Renal cortical epithelial cell (primary cell): ENCODE data around the gene KATNB1. TPM values are rescaled to one million over a fixed set of nuclear protein-coding genes. Genes with fewer than 3 reads are reported as not detected.
A peak's percentile ranks its signal among the peaks of the same experiment; 100 is the strongest.
"Not testable (repeated sequence)": the region's sequence is repeated elsewhere in the genome, so short reads cannot be mapped to it uniquely, and the experiment has no call there.

Experiments used
- DNase-seq: peaks from one replicate; pipeline ENCODE4 v3.0.0-alpha.2; 2011; ENCODE audit warnings: low read depth
- total RNA-seq: library from RNA; depleted of rRNA; stranded (reverse); fragments of >200 nt; gene quantifications from 2 replicates; pipeline ENCODE4 v1.2.3, GENCODE V29; 2014

KATNB1 gene
- total RNA-seq, 1 donor from 2014 or later = 31.8 TPM

DNA sequence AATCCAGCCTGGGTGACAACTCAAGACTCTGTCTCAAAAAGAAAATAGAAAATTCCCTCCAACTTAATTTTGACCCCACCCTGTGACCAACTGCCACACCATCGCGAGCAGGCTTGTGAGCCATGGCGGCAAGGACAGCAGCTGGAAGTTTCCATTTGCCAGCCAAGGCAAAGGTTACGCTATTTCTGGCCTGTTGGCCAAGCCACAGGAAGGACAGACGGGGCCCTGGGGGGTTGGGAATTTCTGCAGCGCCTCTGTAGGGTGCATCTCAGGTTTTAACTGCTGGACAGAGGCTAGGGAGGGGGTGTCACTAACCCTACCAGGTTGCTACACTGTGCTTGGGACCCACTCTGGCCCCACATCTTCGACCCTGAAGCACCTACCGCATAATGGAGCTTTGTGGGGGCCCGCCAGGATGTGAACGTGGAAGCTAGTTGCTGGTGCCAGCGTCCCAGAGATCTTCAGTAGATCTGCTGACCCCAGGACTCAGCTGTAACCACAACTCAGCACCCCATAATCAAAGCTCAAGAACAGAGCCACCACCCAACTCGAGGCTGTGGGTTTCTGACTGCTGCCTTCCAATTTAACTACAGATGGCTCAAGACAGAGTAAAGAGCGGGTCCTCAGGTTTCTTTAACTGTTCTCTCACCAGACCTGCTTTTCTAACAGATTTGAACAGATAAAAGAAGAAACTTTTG, 55.8 kb downstream of the KATNB1 start:
- no peak for DNase-seq

DNA sequence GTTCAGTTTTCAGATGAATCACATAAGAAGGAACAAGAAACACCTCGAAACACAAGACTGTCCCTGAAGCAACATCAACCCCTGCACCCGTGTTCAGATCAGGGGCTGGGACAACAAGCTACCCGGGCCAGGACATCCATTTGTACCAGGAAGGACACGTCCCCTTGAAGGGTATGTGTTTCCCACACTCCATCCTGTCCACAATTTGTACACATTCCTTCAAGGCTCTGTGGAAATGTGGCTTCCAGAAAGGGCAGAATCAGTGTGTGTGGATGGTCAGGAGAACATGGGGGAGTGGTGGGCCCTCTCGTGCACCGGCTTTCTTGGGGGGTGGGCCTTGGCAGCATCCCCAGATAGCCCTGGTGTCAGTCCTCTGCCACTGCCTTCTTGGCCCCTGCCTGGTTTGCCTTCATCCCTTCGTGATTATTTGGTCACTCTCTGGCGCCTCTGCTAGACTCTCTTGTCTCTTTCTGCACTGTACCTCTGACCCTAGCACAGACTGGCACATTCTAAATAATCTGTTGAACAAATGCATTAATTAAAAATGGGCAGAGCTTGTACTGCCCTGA, 56.4 kb downstream of the KATNB1 start:
- no peak for DNase-seq

DNA sequence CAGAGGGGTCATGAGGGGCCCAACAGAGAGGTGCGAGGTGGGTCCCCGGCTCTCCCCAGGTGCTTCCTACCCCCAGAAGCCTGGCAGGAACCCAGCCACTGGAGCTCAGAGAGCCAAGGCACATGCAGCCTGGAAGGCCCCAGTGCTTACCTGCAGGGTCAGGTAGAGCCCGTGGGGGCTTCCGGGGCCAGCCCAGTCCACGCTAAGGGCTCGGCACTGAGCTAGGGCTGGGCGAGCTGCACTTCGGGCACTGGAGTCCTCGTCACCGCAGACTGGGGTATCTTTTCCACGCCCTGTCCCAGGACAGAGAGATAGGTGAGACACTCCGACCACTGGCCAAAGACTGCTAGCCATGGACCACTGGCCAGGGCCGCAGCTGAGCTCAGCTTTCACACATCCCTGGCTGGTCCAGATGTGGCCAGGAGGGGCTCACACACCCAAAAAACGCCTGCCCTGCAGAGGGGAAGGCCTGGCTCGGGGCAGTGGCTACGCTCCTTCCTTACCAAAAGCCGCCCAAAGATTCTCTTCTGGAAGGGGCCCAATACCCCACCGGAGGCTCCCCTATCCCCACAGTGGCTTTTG, 59.4 kb downstream of the KATNB1 start:
- no peak for DNase-seq

DNA sequence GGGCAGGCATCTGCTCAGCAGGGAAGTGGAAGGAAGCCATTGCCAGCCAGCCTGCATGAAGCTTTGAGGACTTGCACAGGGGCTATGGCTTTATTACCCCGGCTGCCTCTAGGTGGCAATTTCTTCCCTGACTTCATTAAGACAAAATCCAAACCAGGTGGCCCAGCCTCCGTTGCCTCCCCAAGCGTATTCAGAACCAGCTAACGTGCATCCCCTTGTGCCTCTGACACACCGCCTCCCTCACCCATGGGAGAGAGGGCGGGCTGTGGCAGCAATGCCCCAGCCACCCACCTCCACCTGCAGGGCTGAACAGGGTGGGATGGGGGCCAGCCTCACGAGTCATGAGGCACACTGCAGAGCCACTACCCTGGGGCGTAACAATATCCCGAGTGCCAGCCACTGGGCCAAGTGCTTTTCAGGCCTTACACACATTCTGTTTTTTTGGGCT, 59.9 kb downstream of the KATNB1 start:
- peak; percentile 84 for DNase-seq

DNA sequence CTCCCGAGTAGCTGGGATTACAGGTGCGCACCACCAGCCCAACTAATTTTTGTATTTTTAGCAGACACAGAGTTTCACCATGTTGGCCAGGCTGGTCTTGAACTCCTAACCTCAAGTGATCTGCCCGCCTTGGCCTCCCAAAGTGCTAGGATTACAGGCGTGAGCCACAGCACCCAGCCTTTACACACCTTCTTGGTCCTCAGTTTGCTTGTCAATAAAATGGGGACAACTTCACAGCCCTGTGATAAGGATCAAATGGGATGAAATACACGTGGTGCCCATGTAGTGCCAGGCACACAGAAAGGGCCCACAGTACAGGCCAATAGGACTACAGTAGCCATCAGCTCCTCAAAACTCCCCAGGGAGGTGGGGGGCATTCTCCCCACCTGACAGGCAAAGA, 60.4 kb downstream of the KATNB1 start:
- not testable (repeated sequence) for DNase-seq

DNA sequence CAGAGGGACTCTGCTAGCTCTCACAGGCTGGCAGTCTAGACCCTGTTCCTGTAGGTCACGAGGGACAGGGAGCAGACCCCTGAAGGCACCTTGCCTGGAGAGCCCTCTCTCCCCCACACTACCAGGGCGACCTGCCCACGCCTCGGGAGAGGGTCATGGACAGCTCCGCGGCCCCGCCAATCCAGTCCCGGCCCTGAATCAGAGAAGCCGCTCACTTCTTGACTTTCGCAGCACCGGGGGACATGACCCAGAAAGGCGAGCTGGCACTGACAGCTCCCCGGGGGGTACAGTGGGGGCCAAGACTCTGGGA, 61.6 kb downstream of the KATNB1 start:
- no peak for DNase-seq

DNA sequence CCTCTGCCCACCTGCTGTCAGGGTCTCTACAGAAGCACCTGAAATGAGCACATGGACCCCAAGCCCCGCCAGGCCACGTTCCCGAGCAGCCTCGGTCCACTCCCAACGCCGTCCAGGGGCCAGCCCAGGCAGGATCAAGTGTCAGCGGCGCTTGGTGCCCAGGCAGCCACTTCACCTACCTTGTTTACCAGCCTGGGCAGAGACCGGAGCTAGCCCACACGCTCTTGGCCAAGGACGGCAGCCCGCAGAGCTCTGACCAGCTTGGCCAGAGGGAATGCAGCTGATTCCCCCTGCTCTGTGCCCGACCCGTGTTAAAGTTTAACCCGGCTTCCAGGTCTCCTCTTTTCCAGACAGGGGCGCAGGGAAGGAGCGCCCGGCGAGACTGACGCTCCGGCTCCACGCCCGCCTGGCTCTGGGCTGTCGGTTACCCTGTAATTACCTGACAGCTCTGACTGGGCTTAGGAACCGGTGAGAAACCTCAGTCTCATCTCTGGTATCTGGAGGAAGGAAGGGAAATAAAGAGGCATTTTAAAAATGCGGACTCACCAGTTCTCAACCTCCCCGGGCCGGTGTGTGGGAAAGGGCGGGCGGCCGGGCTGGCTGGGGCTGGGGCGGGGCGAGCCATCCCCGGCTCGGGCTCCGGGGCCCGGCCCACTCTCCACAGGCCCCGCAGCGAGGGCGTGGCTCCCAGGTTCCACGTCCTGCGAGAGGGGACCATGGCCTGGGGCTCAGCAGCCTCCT, 62.1 kb downstream of the KATNB1 start:
- DNase-seq = peak; percentile 90

DNA sequence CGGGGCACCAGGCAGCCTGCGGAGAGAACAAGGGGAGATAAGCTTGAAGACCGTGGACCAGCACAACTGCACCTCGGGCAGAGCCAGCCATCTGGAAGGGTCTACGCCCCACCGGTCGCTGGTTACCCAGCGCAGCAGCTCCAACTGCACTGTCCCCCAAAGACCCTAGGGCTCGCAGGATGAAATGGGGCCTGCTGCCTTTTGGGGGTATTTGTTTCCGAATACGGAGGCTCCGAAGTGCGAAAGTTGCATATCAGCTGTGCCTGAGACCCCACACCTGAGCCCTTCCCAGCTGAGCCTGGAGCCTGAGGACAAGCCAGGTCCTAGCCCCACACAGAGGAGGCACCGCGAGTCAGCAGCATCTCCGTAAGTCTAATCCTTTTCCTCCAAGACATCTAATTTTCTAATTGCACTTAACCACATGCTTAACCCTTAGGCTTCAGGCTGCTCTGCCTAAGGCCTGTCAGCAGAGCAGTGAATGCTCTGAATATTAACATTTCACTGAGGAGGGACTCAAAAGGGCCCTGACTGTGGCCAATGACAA, 62.8 kb downstream of the KATNB1 start:
- no peak for DNase-seq

DNA sequence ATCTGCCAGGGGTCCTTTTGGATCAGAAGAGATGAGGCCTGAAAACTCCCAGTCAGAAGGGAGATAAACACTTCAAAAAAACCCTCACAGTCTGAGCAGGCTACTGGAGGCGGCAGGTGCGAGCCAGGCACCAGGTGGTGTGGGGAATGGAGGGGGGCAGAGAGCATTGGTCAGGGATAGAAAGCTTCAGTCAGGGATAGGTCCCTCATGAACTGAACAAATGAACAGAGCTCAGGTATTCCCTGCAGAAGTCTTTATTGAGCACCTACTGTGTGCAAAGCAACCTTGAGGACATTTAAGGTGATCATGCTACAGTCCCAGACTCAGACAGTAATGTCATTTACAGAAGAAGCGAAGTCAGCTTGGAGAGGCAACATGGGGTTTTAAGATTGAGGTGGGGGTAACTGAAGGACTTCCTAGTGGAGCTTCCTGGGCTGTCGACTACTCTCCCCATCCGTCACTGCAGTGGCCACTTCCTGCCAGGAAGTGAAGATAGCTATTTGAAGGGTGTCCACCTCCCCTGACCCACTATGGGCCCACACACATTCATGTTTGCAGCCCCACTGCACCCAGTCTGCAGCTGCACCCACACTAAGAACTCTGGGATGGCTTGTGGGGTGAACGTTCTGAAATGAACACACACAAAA, 63.5 kb downstream of the KATNB1 start:
- DNase-seq = no peak

DNA sequence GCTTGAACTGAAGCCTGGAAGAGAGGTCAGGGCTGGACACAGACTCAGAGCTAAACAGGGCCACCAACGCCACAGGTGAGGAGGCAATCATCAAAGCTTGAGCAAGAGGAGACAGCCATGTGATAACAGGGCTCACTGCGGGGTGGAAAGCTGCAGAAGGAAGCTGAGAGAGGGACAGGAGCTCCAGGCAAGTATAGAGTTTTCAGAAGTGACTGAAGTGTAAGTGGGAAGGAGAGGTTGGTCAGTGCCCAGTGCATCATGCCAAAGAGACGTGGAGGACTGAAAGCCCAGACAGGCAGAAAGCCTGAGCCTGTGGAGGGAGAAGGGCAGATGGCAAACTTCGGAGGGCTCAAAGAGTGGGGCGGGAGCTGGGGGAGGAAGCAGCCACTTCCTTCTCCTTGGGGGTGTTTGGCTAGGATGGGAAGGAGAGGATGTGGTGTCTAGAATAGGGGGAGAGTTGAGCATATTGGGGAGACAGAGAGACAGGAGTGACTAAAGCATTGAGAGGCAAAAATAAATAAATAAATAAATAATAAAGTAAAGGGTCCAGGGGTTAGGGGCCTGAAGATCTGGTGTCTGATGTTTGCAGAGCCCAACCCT, 64.1 kb downstream of the KATNB1 start:
- no peak for DNase-seq

DNA sequence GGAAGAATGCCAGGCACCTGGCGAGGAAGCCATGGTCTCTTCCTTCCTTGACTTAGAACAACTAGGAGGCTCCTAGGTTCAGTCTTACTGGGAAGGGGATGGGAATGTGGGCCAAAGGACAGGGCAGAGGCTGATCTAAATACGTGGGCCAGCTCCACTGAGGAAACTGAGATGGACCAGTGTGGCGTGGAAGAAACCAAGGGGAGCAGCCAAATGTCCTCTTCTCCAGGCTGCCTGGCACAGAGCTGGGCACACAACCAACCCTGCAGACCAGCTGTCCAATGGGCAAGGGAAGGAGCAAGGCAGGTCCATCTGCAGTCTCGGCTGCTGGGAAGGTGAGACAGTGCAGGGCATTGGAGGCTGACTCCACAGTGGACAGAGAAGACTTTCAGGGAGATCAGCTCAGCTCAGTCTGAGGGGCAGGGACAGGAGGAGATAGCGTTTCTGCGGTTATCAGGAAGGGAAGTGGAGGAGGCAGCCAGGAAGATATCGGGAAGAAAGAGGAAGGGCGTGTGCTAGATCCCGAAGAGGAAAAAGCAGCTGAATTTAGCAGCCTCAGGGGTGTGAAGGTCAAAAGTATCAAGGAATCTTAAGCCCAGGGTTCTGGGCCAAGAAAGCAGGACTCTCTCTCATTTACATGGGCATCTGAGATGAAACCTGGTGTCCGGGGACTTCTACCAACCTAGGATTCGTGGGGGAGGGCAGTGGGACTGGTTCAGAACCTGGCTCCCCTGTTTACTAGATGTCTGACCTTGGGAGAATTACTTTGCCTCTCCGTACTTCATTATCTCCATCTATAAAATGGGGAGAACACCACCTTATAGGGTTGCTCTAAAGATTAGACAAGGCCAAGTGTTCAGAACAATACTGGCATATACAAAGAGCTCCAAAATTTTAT, 64.9 kb downstream of the KATNB1 start:
- DNase-seq = no peak

DNA sequence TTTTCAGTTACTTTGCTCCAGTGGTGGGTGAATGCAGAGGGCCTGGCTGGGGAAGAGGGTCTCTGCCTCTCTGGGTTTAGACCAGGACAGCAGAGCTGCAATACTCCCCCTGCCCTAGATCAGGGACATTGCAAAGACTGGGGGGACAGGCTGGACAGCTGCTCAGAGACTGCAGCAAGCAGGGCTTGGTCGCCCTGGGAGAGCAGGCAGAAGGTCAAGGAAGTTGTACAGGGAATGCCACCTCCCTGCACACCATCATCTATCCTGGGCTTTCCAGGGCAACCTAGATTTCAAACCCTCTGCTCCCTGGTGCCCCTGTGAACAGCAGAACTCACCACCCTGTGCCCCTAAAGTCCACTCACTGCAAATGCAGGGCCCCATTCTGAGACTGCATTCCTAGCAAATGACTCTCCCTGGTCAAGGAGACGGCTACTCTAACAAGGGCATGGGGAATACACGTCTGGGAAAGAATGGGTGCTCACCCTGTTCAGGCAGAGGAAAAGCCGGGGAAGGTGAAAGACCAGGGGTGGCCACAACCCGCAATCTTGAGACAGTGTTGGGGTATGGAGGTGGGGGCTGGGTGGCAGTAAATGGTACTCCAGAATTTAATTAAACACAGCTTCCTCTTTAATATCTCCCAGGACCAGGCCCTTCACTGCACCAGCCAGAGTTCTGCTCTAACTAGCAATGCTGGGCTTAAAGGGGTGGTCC, 65.7 kb downstream of the KATNB1 start:
- peak; percentile 75 for DNase-seq

DNA sequence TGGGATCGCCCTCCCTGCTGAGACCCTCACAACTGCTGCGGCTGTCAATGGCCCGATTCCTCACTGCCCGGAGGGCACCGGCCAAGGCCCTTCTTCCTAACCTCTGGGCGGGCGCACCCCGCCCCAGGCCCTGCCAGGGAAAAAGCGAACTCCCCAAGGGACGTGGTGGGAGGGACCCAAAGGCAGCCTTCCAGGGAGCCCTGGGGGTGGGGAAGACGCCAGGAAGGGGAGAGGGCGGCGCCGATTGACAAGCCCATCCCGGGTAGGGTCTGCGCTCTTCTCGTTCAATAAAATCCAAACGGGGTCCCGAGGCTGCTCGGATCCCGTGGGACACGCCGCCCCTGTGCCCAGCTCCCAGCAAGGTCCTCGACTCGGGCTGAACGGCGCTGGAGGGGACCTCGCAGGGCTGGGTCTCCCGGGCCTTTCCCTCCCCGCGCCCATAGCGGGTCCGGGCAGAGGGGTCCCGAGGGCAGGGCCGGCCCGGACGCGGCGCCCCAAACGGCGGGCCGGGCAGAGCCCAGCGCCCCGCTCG, 66.3 kb downstream of the KATNB1 start:
- no peak for DNase-seq

DNA sequence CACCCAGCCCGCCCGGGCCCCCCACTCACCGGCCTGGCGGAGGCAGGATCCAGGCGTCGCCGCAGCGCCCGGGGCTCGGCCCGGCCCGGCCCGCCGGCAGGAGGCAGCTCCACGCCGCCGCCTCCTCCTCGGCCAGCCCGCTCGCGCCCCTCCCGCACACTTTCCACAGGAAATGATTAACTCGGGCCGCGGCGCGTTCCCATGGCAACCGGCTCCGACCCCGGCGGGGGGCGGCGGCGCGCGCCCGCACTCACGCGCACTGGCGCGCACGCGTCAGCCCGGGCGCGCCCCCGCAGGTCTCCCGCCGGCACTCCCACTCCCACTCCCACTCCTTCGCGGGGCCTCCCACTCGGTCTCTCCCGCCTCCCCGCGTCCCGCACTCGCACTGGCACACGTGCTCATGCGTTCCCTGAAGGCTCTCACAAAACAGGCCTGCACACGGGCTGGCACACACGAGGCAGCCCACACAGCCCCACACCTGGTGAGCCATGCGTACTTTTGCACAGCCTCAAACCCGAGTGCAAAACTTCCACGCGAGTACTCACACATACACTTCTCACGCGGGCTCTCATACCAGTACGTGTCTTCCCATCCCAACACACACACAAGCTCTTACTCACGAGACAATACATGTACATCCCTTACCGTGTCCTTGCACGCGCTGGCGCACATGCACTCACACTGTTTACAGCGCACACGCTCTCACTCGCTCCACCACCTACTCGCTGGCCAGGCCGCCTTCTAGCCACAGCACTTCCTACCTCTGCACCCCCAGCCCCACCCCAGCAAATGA, 67.0 kb downstream of the KATNB1 start, which contains the start of gene KIFC3:
Gene KIFC3 (minus strand): TSS at position 151 of the 793 bp plus-strand sequence. CDS start 4,248 bp downstream, outside the sequence.
- DNase-seq = peak; percentile 48

DNA sequence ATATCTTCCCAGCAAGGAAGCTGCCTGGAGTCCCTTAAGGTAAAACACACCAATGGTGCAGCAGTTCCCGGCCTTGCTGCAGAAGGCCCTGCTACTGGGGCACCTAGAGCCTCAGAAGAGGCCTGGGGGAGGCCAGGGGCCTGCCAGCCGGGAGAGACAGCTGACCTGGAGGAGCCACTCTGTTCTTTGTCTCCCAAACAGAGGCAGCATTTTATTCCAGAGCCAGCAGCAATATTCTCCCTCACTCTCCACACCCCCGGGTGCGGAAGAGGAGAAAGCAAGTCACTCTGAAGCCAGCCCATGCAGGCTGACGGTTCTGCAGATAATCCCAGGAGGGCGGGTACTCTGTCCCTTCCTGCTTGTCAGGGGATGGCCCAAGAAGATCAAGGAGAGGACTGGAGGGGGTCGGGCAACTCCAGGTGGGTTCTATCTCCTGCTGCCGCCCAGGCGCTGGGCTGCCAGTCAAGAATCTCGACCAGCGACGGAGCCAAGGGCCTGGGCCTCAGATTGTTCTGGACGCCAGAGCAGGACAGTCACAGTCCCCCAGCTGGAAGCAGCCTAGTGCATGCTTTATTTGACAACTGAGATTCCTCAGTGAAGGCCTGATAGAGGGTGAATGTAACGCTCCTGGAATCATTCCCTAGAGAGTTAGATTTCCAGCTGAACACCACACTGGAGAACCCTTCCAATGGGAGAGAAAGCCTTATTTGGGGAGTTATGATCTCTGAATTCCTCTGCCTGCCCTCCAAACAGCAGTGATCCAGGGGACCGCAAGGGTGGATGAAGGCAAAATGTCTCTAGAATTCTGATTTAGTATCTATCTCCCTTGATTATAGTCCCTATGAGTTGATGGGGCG, 67.8 kb downstream of the KATNB1 start:
- no peak for DNase-seq

DNA sequence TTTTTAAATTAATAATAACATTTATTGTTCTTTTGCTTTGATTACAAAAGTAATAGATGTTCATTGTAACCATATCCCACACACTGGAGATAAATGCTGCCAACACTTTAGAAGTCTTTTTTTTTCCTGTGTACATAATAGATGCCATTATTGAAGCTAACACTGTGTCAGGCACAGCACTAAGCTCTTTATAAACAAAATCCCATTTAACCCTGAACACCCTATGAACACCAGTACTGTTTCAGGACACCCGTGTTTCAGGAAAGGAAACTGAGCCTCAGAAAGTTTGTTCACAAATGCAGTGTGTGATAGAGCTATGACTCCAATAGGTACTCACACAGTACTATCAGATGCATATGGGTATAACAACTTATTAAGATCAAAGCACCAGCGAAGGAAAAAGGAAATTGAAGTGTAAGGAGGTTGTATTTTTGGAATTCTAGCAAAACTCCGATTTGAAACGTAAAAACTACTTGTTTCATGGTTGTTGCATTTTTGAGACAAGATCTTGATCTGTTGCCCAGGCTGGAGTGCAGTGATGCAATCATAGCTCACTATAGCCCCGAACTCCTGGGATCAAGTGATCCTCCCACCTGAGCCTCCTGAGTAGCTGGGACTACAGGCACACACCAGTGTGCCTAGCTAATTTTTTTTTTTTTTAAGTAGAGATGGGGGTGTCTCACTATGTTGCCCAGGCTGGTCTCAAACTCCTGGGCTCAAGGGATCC, 68.7 kb downstream of the KATNB1 start:
- no peak for DNase-seq

DNA sequence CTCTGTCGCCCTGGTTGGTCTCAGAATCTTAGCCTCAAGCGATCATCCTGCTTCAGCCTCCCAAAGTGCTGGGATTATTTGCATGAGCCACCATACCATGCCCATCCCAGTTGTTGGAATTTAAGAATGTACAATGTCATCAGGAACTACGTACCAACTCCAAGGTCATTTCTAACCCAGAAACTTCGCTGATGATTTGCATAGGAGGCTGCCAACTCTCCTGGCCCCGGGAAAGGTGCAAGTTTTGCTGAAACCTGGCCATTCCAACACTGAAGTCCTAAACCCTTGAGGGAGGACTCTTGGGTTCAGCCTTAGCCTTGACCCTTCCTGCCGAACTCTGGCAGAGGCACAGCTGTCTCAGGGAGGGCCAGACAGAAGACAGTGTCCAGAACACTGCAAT, 69.6 kb downstream of the KATNB1 start:
- no peak for DNase-seq
